Measurements from ENCODE around the gene ME1.

DNA sequence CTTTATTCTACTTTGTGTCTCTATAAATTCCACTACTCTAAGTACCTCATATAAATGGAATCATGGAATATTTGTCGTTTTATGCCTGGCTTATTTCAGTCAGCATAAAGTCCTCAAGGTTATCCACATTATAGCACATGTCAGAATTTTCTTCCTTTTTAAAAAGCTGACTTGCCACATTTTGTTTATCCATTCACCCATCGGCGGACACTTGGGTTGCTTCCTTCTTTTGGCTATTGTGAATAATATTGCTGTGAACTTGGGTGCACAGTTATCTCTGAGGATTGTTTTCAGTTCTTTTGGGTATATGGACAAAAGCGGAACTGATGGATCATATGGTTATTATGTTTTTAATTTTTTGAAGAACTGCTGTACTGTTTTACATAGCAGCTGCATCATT is 39.1 kb upstream of the ME1 start:
- no peak for TF ChIP-seq POLR2AphosphoS5 (IDR thresholded peaks at IDR 0.05)
- no peak for TF ChIP-seq CTCF (IDR thresholded peaks at IDR 0.05)
- no peak for TF ChIP-seq EP300 (IDR thresholded peaks at IDR 0.05)
- TF ChIP-seq POLR2A (IDR thresholded peaks at IDR 0.05), result no peak
